Measurements from ENCODE around the gene NCL.

DNA sequence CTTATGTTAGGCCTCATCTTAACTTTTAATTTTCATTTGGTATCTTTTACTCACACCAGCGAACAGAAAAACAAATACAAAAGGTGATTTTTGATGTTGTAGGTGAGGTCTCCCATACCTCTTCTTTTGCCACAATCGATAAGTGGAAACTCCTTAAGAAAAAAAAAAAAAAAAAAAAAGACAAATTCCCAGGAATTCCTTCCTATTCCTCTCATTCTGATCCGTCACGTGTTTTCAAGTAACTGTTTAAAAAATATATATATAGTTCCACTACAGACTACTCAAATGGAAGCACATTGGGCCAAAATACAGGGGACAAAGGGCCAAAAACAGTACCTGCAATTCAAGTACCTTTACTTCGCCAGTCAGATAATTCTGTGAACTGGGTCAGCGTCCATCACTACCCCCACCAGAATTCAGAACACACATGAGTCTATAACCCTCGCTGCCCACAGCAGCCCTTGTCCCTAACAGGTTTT lies 49.5 kb upstream of the NCL start:
- TF ChIP-seq, protein P1, sequence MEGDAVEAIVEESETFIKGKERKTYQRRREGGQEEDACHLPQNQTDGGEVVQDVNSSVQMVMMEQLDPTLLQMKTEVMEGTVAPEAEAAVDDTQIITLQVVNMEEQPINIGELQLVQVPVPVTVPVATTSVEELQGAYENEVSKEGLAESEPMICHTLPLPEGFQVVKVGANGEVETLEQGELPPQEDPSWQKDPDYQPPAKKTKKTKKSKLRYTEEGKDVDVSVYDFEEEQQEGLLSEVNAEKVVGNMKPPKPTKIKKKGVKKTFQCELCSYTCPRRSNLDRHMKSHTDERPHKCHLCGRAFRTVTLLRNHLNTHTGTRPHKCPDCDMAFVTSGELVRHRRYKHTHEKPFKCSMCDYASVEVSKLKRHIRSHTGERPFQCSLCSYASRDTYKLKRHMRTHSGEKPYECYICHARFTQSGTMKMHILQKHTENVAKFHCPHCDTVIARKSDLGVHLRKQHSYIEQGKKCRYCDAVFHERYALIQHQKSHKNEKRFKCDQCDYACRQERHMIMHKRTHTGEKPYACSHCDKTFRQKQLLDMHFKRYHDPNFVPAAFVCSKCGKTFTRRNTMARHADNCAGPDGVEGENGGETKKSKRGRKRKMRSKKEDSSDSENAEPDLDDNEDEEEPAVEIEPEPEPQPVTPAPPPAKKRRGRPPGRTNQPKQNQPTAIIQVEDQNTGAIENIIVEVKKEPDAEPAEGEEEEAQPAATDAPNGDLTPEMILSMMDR (conservative IDR thresholded peaks at IDR 0.05): no peak
- no peak for TF ChIP-seq ZFX (IDR thresholded peaks at IDR 0.05)

Measured in C4-2B (cell line).